ENCODE data around the gene IQSEC3.

- no peak for TF ChIP-seq EZH2 (IDR thresholded peaks at IDR 0.05; ENCODE audit: borderline replicate concordance, low read depth, low read length, poor library complexity, severe bottlenecking)
- no peak for TF ChIP-seq CTCF (conservative IDR thresholded peaks at IDR 0.05; ENCODE audit: low read depth, low read length)
These were observed 80.7 kb downstream of the IQSEC3 start for GRCh38 chr12:147242-147641.

Data from A673 (cell line).